Upper lobe of left lung (tissue), 6 donors: ENCODE data around the gene CARD11. TPM values are rescaled to one million over a fixed set of nuclear protein-coding genes. Genes with fewer than 3 reads are reported as not detected.
"Not testable (repeated sequence)": the region's sequence is repeated elsewhere in the genome, so short reads cannot be mapped to it uniquely, and the experiment has no call there.

Source experiments
- ATAC-seq, 2 donors: fragments of 200-7000 bp; cut with Tn5 transposase; one replicate each; pipeline ENCODE4 v1.9.1; 2022; ENCODE audit warnings: mild to moderate bottlenecking in 2 of 2, moderate library complexity in 2 of 2; ENCODE audit not compliant: low FRiP score in 2 of 2
- DNase-seq, 2 donors: peaks; one replicate each; pipeline ENCODE4 v3.0.0-alpha.2; 2019 to 2020
- H3K27ac ChIP-seq, 4 donors: fragments of 200-600 bp; sonication (generic); one replicate each; pipeline ENCODE4 v1.5.1; 2016 to 2019
- H3K27me3 ChIP-seq, 4 donors: fragments of 200-600 bp; sonication (generic); one replicate each; pipeline ENCODE4 v1.5.1; 2017 to 2019
- H3K36me3 ChIP-seq, 4 donors: fragments of 200-600 bp; sonication (generic); one replicate each; pipeline ENCODE4 v1.5.1; 2016 to 2019
- H3K4me1 ChIP-seq, 4 donors: fragments of 200-600 bp; sonication (generic); one replicate each; pipeline ENCODE4 v1.5.1; 2018 to 2019
- H3K4me3 ChIP-seq, 4 donors: fragments of 200-600 bp; sonication (generic); one replicate each; pipeline ENCODE4 v1.5.1; 2017 to 2019; ENCODE audit warnings: mild to moderate bottlenecking in 2 of 4, moderate library complexity in 1 of 4
- H3K9me3 ChIP-seq, 4 donors: fragments of 200-600 bp; sonication (generic); one replicate each; pipeline ENCODE4 v1.5.1; 2018 to 2019
- CTCF ChIP-seq, 6 experiments: fragments of 450-650 bp in 4 of 6; fragments of 200-600 bp in 2 of 6; sonication (generic) in 2 of 6; IDR thresholded peaks; one replicate each; pipeline ENCODE4 v1.5.1; 2016 to 2019; ENCODE audit warnings: antibody characterized with exemption in 6 of 6
- EP300 ChIP-seq, 4 donors: sonication (generic); formaldehyde crosslinking; IDR thresholded peaks; one replicate each; pipeline ENCODE4 v1.5.1; 2017; ENCODE audit warnings: antibody characterized with exemption in 4 of 4, control low read depth in 2 of 4
- POLR2A ChIP-seq, 4 donors: fragments of 450-650 bp; IDR thresholded peaks; one replicate each; pipeline ENCODE4 v1.5.1; 2016 to 2017; ENCODE audit warnings: antibody characterized with exemption in 4 of 4, mild to moderate bottlenecking in 2 of 4
- POLR2AphosphoS5 ChIP-seq, 2 donors: sonication (generic); formaldehyde crosslinking; IDR thresholded peaks; one replicate each; pipeline ENCODE4 v1.5.1; 2017; ENCODE audit warnings: antibody characterized with exemption in 2 of 2
- WGBS, 2 donors: methylation state at CpG; one replicate each; pipeline ENCODE4 v1.1.5; 2017 to 2018; 5-methylcytosine and 5-hydroxymethylcytosine counted together
- total RNA-seq, 6 donors: library from RNA; depleted of rRNA in 4 of 6; stranded (reverse); fragments of >200 nt in 4 of 6; gene quantifications; one replicate each; pipeline versions ENCODE4 v1.1.0 to v1.2.1, GENCODE V29; 2016 to 2021
- donor health status: DM: no; HTN: no; CAD: no; lungs with moderate emphysema.
- donor health status: DM: no; HTN: yes; CAD: no; lungs with severe emphysema.

The CARD11 gene
- total RNA-seq, 6 donors from 2014 or later = 2.8 to 16.8 (median 6.8) TPM

- ATAC-seq (no peak), DNase-seq (no peak)
- no peaks in the 10 kb centered on the region for H3K27me3 ChIP-seq
- H3K36me3 ChIP-seq = no peaks in the 10 kb centered on the region
- peaks cover 0 to 3% (median 0%) of the 10 kb centered on the region in 4 donors for H3K4me1 ChIP-seq
- 91 to 93% methylated on average over 14 of the region's 14 CpGs for WGBS, 2 donors
- H3K9me3 ChIP-seq = no peaks in the 10 kb centered on the region
- no peak for TF ChIP-seq EP300 (IDR thresholded peaks at IDR 0.05)
- no peak for TF ChIP-seq POLR2AphosphoS5 (IDR thresholded peaks at IDR 0.05)
- no peak for TF ChIP-seq POLR2A (IDR thresholded peaks at IDR 0.05)
- TF ChIP-seq CTCF (IDR thresholded peaks at IDR 0.05) = no peak
- H3K27ac ChIP-seq = no peak overlapping the region
- H3K4me3 ChIP-seq = no peak overlapping the region
These were observed 83.7 kb downstream of the CARD11 start for GRCh38 chr7:2959828-2960599.

- TF ChIP-seq POLR2A (IDR thresholded peaks at IDR 0.05) (no peak), POLR2AphosphoS5 (IDR thresholded peaks at IDR 0.05) (no peak), CTCF (IDR thresholded peaks at IDR 0.05) (no peak), EP300 (IDR thresholded peaks at IDR 0.05) (no peak)
- 64 to 70% methylated on average over 9 to 15 of the region's 15 CpGs for WGBS, 2 donors
- no peak overlapping the region for H3K27ac ChIP-seq
- ATAC-seq (no peak), DNase-seq (peak; percentile 1 to 50)
- no peaks in the 10 kb centered on the region for H3K9me3 ChIP-seq
- H3K4me3 ChIP-seq = no peak overlapping the region
- peaks cover 0 to 3% (median 0%) of the 10 kb centered on the region in 4 donors for H3K4me1 ChIP-seq
- no peaks in the 10 kb centered on the region for H3K36me3 ChIP-seq
- no peaks in the 10 kb centered on the region for H3K27me3 ChIP-seq
These were observed 84.5 kb downstream of the CARD11 start for GRCh38 chr7:2959103-2959680.

GRCh38 chr7:2958416-2959102 lies 85.1 kb downstream of the CARD11 start:
- H3K4me3 ChIP-seq = no peak overlapping the region
- 78 to 87% methylated on average over 15 of the region's 15 CpGs for WGBS, 2 donors
- no peak for TF ChIP-seq EP300 (IDR thresholded peaks at IDR 0.05)
- no peak for TF ChIP-seq POLR2A (IDR thresholded peaks at IDR 0.05)
- TF ChIP-seq POLR2AphosphoS5 (IDR thresholded peaks at IDR 0.05) = no peak
- TF ChIP-seq CTCF (IDR thresholded peaks at IDR 0.05) = no peak
- H3K27me3 ChIP-seq = no peaks in the 10 kb centered on the region
- DNase-seq = peak in 1 of 2 donors; percentile 14
- H3K27ac ChIP-seq = no peak overlapping the region
- no peaks in the 10 kb centered on the region for H3K36me3 ChIP-seq
- H3K4me1 ChIP-seq = peaks cover 0 to 3% (median 0%) of the 10 kb centered on the region in 4 donors
- H3K9me3 ChIP-seq = no peaks in the 10 kb centered on the region
- no peak for ATAC-seq

GRCh38 chr7:2957369-2957727 lies 86.3 kb downstream of the CARD11 start:
- 88% methylated on average over 5 of the region's 5 CpGs for WGBS, 2 donors
- peak in 1 of 2 donors; percentile 6 for DNase-seq
- not testable (repeated sequence) for H3K36me3 ChIP-seq, H3K4me3 ChIP-seq, H3K27me3 ChIP-seq, H3K27ac ChIP-seq, H3K9me3 ChIP-seq, H3K4me1 ChIP-seq, ATAC-seq

GRCh38 chr7:2956526-2957368 lies 86.9 kb downstream of the CARD11 start:
- DNase-seq = peak in 1 of 2 donors; percentile 43
- WGBS, 2 donors = 51 to 66% methylated on average over 8 to 12 of the region's 12 CpGs
- Histone ChIP-seq H3K4me3 (no peak overlapping the region), H3K36me3 (no peaks in the 10 kb centered on the region), H3K9me3 (no peaks in the 10 kb centered on the region), H3K4me1 (peaks cover 0 to 3% (median 0%) of the 10 kb centered on the region in 4 donors), H3K27me3 (no peaks in the 10 kb centered on the region), H3K27ac (no peak overlapping the region)
- no peak for TF ChIP-seq POLR2AphosphoS5 (IDR thresholded peaks at IDR 0.05)
- peak in 1 of 2 donors; percentile 30 for ATAC-seq
